HG03571 (cell line): ENCODE data around the gene RAI1.

Source experiments
- ATAC-seq: cut with Tn5 transposase; IDR thresholded peaks from one replicate; pipeline ENCODE4 v1.9.1; 2021; ENCODE audit not compliant: unreplicated experiment

Gene RAI1

DNA sequence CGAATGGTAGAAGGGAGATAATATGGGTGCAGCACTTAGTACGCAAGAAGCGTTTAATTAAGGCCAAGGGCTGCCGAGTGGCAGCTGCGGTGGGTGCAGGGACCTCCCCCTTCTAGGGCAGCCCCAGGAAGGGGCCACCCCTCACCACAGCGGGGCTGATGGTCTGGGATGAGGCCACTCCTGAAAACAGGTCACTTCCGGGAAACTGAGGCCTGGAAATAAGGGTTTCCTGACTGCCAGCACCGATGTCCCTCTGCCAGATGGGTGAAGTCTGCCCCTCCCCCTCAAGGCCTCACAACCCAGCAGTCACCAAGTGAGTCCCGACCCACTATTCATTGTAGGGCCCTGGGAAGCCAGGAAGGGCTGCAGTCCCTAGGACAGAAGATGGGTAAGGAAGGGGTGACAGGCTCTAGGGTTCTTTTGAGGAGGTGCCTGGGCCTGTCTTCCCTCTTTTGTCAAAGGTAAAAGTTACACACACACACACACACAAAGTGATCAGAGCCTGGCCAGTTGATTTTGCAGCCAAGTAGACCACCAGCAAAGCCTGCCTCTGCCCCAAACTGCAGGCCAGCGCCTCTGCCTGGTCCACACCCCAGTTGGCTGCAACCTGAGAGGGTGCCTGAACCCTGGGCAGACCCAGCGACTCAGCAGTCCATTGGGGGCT is 143.0 kb downstream of the RAI1 start:
- no peak for ATAC-seq

DNA sequence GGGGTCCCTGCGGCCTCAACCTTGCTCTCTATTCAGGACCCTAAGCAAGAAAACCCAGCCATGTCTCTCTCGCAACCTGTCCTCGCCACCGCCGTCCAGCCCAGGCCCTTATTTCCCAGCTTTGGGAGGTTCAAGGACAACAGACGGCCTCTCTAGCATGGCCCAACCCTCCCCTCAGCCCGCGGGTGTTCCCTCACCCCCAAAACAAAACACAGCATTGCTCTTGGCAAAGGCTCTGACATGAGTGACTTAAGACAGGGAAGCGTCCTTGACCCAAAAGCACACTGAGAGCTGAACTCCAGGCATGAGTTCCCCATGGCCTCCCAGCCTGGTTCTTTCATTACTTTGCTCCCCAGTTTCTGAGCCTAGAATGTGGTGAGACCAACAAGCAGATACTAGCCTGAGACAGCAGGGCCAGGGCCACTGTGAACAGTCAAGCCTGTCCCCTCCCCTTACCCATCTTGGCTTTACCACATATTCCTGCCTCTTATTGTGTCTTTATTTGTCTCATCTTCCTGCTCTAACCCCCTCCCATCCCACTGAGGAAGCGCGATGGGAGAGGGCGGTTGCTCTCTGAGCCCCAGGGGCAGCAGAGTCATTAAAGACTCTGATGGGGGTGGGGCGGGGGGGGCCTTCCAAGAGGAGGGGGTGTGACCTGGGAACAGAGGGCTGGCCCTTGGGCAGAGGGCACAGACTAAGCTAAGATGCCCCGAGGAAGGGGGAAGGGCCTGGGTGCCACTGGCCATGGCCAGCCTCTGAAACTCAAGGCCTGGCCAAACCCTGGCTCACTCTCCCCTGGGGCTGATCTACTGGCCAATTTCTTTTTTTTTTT is 143.7 kb downstream of the RAI1 start:
- no peak for ATAC-seq

DNA sequence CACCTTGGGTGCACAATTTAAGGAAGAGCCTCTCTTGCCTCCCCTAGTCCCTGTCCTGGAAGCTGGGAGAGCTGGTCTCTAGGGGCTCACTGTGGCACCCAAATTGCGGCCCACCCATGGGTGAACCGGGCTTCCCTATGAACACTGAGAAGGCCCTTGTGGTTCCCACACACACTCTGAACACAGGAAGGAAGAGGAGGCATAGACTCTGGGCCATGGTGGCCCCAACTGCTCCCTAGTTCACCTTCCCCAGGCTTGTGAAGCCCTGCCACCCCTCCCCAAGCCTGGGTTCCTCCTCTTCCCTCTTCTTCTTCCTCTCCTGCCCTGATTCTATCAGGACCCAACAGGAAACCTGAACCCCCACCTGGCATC is 145.1 kb downstream of the RAI1 start:
- no peak for ATAC-seq

DNA sequence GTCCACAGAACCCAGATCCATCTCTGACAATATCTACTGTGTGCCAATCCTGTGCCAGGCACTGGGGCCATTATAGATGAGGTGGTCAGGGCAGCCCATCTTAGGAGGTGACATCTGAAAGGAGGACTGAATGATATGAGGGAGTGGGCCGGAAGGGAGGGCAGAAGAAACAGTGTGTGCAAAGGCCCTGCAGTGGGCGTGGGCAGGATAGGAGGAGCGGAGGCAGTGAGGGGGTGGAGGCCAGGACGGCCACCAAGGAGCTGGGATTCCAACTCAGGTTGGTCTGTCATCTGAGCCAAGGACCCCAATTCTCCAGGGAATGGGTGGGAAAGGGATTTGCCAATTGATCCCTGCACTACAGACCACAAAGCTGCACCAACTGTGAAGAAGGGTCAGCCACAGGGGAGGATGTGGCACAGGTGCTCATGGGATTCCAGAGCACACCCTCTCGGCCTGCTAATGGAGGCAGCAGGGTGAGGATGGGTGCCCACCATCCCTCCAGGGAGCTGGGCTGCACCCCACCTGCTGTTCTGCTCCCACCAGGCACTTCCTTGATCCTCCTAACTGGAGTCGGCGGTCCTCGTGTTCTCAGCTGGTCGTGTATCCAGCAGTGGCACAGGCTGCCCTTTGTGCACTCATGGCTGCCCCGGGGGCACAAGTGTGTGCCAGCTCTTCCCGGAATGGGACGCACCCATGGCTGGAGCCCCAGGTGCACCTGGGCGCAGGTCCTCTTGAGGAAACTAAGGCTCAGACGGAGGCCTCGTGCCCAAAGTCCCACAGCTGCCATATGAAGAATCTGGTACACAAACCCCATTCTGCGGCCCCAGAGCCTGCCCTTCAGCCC is 145.9 kb downstream of the RAI1 start:
- no peak for ATAC-seq

DNA sequence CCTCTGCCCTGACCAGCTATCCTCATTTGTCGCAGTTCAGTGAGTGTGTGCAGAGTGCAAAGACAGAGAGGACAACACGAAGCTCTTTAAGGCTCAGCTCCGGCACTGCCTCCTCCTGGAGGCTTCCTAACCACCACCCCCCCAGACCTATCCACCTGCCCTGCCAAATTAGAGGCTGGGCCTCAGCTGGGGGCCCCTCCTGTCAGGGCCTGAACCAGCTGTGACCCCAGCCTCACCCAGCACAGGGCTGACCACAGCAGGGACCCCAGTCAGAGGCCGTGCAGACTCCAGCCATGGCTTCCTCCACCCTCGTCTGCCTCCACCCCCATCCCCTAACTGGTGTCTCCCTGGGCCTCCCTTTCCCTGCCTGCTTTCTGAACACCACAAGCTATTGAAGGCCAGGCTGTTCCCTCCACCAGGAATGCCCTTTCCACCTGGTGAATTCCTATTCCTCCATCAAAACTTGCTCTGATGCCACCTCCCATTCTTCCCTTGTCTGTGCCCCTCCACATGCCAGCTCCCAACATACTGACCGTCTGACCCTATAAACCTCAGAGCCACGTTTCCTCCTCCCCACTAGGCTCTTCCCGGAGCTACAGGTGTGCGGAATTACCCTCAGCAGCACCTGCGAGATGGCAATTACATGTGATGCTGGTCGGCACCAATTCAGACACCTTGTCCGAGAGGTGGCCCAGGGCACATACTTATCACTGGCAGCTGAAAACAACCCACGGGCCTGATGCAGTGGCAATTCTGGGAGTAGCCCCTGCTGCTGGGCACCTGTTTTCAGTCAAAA is 146.8 kb downstream of the RAI1 start:
- ATAC-seq, result no peak

DNA sequence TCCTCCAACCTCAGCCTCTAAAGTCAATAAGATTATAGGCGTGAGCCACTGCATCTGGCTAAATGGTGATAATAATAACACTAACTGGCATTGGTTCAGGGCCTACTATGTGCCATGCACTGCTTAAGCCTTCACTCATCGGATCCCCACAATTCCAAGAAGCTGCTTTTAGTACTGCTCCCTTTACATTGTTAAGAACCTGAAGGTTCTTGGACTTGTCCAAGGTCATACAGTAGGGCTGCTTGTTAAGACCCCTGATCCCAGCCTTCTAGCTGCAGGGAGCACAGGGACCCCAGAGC is 149.0 kb downstream of the RAI1 start:
- no peak for ATAC-seq

DNA sequence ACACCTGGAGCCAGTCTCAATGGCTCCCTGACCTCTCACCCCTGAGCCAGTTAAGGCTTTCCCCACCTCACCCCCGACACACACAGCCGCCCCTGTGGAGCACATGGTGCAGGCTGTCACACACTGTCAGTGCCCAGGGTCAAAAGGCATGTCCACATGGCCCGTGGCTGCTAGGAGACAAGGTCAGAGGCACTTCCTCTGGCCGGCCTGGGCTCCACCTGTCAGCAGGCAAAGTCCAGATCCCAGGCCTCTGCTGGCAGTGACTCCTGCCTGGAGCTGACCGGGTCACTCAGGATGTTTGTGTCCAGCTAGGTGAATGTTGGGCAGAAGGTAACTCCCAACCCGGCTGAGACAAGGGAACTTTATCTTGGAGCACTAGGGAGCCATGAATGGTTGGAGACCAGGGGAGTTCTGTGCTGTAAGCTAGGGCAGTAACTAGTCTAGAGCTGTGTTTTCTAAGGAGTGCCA is 149.5 kb downstream of the RAI1 start:
- no peak for ATAC-seq

DNA sequence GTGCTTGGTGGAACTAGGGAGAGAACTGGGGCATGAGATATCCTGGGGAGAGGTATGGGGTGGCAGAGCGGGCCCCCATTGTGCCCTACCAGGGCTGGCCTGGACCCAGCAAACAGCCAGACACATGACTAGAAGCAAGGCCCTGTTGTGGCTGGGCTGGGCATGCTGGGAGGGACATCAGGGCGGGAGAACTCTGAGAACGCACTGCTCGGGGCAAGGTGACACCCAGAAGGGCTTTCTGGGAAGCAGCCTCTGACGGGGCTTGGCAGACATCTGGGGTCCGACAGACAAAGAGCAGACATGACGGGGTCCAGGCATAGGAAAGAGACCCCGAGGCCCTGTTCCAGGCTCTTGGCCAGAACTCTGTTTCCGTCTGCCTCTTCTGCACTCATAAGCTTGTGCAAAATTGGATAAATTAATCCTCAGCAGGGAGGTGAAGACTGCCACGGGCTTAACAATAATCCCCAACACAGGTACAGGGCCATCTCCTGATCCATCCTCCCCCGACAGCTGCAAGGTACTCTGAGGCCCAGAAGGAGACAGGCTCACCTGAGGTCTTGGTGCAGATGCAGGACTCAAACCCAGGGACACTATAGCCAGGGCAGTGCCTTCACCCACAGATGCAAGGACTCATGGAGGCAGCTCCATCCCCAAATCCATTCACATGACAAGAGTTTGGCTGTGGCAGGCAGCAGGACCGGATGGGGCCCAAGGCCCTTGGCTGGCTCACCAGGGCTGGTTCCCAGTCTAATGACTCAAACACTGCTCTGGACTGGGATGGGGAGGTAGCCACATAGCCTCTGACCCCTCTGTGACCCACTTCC is 150.2 kb downstream of the RAI1 start:
- ATAC-seq, result no peak

DNA sequence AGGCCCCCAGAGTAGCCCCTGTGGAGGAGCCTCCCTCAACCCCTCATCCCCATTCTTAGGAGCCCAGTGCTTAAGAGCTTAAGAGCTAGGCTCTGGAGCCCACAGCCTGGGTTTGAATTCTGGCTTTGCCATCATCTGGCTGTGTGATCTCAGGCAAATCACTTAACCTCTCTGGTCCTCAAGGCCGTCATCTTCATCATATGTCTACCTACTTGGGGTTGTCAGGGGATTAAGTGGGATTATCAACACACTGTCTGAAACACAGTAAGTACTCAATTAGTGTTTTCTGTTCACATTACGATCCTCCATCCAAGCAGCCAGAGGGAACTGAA is 150.7 kb downstream of the RAI1 start:
- no peak for ATAC-seq

DNA sequence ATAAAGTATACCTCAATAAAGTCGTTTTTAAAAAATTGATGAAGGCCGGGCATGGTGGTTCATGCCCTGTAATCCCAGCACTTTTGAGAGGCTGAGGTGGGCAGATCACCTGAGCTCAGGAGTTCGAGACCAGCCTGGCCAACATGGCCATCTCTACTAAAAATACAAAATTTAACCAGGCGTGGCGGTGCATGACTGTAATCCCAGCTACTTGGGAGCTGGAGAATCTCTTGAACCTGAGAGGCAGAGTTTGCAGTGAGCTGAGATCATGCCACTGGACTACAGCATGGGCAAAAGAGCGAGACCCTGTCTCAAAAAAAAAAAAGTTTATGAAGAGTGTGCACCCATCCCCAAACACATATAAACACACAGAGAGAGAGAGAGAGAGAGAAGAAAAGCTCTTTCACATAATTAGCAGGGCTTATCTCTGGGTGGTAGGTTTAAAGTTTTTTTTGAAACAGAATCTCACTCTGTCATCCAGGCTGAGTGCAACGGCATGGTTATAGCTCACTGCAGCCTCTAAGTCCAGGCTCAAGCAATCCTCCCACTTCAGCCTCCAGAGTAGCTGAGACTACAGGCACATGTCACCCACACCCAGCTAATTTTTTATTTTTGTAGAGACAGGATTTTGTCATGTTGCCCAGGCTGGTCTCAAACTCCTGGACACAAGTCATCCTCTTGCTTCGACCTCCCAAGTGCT is 152.6 kb downstream of the RAI1 start:
- ATAC-seq, result no peak

DNA sequence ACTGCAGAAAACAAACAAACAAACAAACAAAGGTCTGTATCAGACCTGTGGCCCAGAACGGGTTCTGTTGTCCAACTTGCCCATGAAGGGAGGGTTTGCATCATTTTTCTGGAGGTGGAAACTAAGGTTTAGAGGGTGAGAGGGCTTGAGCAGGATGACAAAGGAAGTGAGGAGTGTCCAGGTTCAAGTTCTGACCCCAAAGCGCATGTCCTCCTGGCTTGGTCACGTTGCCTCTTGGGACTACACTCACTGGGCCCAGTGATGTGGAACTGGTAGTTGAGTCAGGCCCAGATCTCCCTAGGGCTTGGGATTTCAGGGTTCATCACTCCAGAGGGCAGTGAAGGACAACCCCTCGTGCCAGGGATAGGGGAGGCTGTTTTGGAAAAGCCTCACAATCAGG is 153.7 kb downstream of the RAI1 start:
- ATAC-seq, result no peak

DNA sequence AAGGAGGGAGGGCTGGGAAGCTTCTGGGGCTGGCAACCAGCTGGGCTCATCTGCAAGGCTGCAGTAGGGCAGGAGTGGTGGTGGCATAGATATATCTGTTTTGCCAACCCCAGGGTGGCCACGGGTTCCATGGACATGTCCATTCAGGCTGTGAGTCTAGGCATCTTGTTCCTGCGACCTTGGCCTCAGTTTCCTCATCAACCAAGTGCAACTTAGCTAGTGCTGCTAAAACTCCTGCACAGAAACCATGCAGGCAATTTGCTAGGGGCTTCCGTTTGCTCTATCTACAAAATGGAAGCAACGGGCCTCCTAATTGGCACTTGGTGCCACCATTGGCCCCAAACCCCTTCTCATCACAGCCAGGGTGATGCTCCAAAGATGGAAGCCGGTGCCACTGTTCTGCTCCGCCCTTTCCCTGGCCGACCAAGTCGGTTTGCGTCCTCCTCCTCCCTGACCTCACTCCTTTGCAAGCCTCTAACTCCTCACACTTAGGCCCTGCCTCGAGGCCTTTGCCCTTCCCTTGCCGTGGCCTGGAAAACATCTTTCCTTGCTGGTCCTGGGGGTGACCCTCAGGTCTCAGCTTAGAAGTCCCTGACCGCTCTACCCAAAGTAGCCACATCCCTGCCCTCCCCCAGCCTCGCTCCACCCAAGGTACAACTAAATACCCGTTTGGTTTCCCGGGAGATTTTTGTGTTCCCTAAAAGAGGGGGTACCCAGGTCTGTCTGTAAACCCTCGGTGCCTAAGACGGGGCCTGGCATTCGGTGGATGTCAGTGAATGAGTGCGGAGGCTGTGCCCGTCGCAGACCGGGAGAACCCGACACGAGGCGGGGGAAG is 154.4 kb downstream of the RAI1 start:
- no peak for ATAC-seq

DNA sequence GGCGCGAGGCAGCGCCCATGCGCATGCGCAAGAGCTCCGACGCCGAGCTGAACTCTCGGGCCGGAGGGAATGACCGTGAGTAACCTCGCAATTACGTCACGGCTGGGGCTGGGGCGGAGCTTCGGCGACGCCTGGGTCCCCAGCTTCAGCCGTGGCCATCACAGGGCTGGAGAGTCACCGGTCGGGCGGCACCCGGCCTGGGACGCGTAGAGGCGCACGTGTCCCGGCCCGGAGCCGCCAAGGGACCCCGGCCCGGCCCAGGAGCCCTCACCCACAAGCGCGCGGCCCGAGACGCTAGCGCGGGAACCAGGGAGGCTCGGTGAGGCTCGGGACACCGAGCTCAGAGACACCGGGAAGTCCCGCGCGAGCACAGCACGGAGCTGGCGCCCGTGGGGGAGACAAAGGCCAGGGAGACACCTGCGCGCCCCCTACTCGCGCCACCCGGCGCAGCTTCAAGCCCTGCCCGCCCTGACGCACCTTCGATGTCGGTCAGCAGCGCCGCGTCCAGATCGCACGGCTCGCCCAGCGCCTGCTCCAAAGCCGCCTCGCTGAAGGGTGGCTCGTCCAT is 155.1 kb downstream of the RAI1 start:
- peak; percentile 61 for ATAC-seq

DNA sequence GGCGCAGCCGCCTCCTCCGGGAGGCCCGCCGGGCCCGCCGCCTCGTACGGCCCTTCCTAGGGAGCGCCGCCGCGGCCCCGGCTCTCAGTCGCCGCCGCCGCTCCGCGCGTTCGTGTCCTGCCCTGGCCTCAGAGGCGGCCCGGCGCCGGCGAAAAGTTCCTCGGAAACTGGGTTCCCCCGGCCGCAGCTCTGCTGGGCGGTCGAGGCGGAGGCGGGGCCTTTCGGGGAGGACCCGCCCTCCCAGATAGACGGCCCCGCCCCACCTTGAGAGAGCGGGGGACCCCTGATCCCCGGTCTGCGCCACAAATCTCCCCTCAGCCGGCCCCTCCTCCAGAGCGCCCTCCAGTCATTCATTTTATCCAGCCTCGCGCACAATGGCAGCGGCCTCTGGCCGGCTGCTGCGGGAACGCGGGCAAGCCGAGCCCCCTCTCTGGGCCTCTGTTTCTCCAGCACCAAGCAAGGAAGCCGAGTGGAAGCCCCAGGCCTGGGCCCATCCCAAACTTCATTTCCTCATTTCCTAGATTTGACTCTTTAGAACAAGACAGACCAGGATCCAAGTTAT is 155.6 kb downstream of the RAI1 start, which contains the start of gene SREBF1:
TSS of gene SREBF1 (minus strand) at position 169 of the 562 bp plus-strand sequence. CDS start 169 bp downstream, outside the sequence.
- peak; percentile 23 for ATAC-seq

DNA sequence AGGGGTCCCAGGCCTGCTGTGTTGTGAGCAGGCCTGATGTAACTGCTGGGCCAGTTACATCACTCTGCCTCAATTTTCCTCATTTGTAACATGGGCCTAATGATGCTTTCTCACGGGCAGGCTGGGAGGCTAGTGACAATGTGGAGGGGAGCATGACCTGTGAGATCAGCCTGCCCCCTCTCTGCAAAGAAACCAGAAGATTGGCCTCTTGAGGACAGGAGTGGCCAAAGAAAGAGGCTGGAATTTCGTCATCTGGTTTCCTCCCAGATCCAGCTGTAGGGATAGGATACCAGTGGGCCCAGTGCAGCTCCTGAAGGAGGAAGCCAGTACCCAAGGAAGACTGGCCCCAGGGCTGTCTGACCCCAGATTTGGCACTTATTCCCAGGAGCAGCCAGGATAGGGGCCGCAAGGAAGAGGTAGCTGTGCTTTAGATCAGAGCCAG is 156.1 kb downstream of the RAI1 start:
- ATAC-seq, result no peak

DNA sequence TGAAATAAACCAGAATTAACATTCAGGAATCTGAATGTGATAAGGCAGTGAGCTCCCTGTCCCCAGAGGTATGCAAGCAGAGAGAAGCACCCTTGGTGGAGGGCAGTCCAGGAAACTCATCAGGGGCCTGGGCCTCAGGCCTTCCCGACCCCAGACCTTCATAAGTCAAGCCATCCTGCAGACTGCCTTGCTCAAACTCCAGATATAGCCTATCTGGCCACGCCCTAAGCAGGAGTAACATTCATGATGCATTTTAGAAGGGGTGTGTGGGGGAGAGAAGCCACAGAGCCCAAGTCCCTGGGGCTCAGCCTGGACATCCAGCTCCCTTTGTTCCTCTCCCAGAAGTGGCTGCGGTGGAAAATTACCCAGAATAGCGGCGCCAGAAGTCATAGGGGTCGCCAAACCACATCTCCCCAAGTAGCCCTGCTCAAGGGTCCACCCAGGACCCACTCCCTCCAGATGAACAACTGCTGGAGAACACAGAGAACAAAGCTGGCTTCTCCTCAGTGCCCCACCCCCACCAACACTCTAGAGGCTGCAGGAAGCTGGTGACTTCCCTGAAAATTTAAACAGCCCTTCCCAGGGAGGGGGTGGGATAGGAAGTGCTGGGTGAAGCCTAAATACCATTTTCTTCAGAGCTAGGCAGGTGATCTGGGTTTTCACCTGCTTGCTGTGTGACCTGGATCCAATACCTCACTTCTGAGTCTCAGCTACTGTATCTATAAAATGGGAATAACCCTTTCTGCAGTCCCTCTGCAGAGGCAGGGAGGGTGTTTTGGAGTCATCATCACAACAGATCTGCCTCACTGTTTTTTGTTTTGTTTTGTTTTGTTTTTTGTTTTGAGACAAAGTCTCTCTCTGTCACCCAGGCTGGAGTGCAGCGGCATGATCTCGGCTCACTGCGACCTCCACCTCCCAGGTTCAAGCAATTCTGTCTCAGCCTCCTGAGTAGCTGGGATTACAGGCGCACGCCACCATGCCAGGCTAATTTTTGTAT is 157.0 kb downstream of the RAI1 start:
- no peak for ATAC-seq
